GM12891 (cell line): Measurements from ENCODE around the gene PTPRG.

ENCODE experiments used
- PAX5 ChIP-seq: IDR thresholded peaks from 2 replicates; pipeline ENCODE4 v1.6.1; 2011; ENCODE audit warnings: low read length, moderate library complexity, mild to moderate bottlenecking; ENCODE audit not compliant: insufficient read depth, severe bottlenecking
- POLR2A ChIP-seq: IDR thresholded peaks from 2 replicates; pipeline ENCODE4 v1.6.1; 2011; ENCODE audit warnings: low read depth, low read length, control low read depth
- POLR2AphosphoS5 ChIP-seq: IDR thresholded peaks from 2 replicates; pipeline ENCODE4 v1.6.1; 2011; ENCODE audit warnings: low read depth, low read length, control low read depth
- POU2F2 ChIP-seq: IDR thresholded peaks from 2 replicates; pipeline ENCODE4 v1.6.1; 2011; ENCODE audit warnings: low read depth, mild to moderate bottlenecking, control low read depth, low read length, moderate library complexity
- SPI1 ChIP-seq: IDR thresholded peaks from 2 replicates; pipeline ENCODE4 v1.6.1; 2011; ENCODE audit warnings: low read depth, low read length, control low read depth
- TAF1 ChIP-seq: IDR thresholded peaks from 2 replicates; pipeline ENCODE4 v1.6.1; 2011; ENCODE audit warnings: low read depth, low read length, control low read depth

- TF ChIP-seq POLR2A (no peak), TAF1 (no peak), POLR2AphosphoS5 (no peak), PAX5 (no peak), SPI1 (no peak), POU2F2 (no peak)
These were observed 574.4 kb downstream of the PTPRG start for GRCh38 chr3:62135741-62136140.
